ENCODE measurements around the gene MXD4.
"Not testable (repeated sequence)": the region's sequence is repeated elsewhere in the genome, so short reads cannot be mapped to it uniquely, and the experiment has no call there.

MXD4 gene

DNA sequence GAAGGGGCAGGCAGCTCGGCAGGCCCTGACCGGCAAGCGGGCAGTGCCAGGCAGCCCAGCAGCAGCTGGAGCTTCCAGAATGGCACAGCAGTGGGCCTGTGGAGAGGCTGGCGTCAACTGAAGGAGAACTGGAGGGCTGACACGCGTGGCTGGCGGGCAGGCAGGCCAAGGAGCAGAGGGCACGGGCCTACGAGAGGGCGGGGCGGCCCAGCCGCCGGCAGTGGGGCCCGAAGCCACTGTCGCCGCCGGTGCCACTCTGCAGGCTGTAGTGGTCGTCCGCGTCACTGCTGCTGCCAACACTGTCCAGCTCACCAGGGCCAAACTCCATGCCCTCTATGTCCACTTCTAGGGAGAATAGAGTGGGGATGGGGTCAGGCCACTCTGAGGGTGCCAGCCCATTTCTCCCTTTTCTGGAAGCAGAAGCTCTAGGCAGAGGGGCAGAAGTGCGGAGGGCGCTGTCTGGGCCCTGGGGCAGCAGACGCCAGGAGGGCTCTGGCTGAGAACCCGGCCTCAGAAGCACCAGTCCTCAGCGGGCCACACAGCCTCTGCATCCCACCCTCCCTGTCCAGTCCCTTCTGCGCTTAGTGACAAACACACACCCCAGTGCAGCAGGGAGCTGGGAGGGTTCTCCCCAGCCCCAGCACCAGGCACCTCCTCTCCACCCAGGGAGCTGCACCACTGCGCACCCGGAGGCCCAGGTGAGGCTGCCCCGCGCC is 11.4 kb downstream of the MXD4 start:
- DNase-seq (ENCODE audit: low read depth): no peak

DNA sequence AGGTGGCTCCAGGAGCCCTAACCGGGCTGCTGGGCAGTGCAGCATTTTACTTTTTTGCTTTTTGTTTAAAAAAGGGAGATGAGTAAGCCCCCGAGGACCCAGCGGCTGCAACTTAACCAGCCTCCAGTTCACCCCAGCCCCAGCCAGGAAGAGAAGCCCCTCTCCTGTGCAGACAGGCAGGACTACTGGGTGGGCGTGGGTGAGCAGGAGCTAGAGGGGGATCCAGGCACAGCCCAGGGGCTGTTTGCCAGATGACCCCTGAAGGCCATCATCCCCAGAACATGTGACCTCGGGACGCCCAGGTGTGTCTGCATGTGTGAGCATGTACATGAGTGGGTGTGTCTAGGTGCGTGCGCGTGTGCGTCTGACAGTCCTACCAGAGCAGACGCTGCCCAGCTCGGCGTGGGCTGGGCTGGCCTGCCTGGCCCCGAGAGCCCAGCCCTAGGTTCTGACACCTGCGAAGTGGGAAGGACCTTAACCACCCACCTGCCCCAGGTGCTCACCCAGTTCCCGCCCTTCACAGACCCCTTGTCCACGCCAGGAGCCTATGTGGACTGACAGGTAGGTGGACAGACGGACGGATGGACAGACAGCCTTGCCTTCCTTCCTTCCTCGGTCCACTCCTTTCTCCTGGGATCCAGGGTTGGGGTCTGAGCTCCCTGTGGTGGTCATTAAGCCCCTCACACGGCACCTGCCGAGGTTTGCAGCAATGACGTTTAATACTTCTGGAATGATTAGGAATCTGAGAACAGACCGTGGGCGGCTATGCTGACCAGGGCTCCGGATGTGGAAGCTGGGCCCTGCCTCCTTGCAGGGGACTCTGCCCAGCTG is 12.2 kb downstream of the MXD4 start:
- no peak for DNase-seq (ENCODE audit: low read depth)

DNA sequence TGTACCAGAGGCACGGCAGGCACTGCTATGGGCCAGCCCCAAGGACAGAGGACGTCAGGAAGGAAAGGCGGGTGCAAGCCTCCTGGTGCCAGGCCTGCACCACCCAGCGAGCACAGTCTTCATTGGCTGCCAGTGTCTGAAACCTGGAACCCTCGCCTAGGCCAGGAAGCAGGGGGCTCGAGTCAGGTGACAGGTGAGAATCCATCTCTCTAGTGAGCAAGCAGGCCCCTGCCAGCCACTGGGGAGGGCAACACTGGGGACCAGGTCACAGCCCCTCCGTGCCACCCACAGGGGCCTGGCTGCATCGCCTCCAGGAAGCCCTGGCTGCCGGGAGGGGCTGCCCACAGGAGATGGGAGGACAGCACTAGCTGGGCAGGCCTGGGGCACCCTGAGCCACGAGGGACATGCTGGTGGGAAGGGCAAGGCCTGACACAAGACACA is 13.1 kb downstream of the MXD4 start:
- DNase-seq (ENCODE audit: low read depth): no peak

DNA sequence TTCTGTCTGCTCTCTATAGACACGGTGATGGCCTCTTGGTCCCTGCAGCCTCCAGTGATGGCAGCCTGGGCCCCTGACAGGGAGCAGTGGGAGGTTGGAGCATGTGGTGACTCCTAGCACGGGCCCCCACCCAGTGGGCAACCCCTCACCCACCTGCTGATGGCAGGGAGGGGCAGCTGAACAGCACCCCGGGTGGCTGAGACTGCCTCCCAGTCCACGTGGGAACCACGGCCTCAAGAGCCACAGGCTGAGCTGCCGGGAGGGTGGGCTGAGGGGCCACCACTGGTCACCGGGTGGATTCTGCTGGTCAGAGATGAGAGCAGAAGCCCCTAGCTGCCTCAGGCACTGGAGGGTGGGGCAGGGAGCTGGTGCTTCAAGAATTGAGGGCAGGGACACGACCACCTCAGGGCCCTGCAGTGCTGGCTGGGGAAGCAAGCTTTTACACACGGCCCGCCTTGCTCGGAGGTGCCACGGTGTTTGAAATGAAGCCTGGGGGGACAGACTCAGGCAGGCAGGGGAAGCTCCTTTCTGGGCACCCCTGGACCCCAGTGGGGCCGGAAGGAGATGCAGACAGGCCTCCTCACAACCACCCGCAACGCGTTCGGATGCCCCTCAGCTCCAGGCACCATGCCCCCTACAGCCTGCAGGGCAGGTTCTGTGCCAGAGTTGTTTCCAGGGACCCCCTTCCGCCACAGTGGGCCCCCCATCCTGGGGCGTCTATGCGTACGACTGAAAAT is 13.7 kb downstream of the MXD4 start:
- DNase-seq (ENCODE audit: low read depth): no peak

DNA sequence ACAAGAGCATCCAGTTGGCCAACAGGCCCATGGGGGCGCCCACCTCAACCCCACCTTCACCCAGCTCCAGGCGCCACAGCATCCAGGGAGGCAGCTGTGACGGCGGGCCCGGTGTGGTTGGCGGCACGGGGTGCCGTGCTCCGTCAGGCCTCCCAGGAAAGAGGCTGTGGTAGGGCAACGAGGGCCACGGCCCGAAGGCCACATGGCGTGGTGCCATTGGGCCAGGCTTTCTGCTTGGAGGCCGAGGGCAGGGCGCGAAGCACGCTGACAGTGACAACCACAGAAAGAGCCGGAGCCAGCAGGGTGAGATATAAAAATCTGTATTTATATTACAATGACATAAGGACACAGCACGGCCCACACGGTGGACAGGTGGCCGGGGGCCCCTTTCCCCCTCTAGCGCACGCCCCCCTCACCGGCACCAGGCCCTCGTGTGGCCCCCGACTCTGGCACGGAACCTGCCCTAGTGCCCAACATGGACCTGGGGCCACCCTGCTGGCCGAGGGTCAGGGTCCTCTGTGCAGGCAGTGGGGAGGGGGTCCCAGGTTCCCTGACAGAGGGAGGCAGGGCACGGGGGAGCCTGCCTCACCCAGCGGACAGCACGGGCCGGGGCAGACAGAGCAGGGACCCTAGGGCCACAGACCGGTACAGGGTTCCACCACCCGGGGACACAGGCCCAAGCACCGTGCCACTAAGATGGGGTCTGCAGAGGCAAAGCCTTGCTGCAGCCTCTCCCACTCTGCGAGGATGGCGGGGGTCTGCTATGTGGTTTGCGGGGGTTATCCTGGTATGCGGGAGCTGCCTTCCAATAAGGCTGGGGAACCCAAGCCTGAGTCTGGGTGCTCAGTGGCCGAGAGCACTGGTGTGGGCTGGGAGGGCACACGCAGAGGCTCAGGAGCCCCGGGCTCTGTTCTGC is 14.5 kb downstream of the MXD4 start:
- no peak for DNase-seq (ENCODE audit: low read depth)

DNA sequence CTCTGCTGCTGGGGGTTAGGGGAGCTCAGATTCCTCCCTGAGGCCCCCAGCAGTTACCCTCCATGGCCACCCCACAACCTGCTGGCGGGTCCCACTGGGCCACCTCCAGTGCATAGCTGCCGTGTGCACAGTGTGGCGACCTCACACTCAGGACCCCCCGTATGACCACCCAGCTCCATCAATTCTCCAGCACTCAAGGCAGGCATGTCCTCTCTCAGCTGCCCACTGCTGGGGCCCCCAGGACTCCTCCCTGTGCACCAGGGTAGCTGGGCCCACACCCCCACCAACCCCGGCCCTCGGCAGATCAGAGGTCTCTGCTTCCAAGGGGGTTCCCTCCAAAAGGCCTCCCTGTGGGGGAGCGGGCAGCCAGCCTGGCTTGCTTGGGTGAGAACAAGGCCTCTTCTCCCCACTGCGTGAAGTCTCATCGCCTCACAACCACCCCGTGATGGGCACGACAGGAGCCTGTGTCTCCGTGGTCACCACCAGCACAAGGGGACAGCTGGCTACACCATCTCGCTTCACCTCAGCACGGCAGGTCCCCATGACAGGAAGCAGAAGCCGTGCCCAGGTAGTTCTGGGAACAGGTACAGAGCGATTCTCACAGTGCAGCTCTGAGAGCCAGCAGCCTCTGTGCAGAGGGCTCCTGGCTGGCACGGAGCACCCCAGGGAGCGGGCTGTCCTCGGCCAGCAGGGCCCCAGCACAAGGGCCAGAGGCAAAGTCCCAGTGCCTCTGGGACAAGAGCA is 15.4 kb downstream of the MXD4 start:
- no peak for DNase-seq (ENCODE audit: low read depth)

DNA sequence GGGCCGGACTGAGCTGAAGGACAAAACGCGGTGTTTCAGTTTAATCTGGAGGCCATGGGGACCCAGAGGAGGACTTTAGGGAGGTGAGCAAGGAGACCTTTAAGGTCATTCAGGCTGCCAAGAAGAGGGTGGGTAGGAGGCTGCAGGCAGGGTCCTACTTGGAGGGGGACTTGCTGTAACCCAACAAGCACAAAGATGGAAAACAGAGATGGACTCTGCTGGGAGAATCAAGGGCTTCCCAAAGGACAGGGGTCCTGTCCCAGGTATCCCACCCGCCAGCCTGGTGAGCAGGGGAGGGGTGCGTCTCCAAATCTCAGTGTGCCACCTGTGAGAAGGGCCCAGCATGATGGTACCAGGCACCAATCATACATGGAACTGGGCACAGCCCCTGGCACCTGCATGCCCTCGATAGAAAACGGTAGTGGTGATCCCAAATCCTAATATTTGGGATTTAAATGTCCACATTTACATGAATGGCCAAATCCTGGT is 16.1 kb downstream of the MXD4 start:
- DNase-seq (ENCODE audit: low read depth): no peak

DNA sequence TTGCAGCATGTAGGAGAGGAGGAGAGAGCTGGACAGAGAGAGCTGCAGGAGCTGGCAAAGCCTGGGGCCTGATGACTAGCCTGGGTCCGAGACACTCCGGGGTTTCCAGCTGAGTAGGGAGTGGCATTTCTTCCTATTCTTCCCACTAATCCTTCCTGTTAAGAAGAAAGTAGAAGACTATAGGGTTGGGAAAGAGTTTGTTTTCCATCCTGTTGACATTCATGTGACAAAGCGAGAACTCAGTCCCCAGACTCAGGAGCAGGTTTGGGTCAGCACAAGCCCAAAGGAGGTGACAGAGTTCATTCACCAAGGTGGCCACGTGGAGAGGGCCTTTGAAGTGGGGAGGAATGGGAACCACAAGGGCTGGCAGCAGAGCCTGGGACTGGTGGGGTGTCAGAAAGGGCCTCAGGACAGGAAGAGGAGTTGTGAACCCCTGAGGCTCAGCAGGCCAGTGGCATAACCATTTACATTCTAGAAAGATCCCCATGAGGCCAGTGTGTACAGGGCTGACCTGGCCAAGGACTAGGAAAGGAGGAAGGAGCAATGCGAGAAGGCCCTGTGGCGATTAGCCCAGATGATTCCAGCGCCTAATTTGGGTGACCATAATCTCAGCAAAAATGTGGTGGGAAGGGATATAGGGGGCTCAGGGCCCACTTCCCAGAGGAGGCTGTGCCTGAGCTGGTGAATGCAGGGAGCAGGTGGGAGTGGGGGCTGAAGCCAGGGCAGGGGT is 16.7 kb downstream of the MXD4 start:
- DNase-seq (ENCODE audit: low read depth): no peak

DNA sequence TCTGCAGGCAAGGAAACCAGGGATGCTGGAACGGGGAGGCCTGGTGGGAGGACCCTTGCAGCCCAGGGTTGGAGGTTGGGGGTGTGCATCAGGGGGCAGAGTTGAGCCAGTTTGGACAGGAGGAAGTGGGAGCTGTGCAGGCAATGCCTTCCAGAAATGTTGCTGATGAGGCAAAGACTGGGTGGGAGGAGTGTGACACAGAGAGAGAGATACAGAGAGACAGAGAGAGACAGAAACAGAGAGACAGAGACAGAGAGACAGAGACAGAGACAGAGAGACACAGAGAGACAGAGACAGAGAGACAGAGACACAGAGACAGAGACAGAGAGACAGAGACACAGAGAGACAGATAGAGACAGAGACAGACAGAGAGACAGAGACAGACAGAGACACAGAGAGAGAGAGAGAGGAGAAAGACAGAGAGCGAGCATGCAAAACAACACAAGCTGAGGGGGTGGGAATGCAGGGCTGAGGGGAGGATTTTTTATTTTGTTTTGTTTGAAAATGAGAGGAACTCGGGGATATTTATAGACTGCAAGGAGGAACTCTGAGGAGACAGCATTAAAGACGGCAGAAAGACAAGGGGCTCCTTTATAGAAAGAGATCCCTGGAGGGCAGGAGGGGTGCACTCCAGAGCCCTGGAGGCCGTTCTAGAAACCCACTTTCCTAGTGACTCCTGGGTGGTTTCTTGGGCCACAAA is 18.1 kb downstream of the MXD4 start:
- no peak for DNase-seq (ENCODE audit: low read depth)

DNA sequence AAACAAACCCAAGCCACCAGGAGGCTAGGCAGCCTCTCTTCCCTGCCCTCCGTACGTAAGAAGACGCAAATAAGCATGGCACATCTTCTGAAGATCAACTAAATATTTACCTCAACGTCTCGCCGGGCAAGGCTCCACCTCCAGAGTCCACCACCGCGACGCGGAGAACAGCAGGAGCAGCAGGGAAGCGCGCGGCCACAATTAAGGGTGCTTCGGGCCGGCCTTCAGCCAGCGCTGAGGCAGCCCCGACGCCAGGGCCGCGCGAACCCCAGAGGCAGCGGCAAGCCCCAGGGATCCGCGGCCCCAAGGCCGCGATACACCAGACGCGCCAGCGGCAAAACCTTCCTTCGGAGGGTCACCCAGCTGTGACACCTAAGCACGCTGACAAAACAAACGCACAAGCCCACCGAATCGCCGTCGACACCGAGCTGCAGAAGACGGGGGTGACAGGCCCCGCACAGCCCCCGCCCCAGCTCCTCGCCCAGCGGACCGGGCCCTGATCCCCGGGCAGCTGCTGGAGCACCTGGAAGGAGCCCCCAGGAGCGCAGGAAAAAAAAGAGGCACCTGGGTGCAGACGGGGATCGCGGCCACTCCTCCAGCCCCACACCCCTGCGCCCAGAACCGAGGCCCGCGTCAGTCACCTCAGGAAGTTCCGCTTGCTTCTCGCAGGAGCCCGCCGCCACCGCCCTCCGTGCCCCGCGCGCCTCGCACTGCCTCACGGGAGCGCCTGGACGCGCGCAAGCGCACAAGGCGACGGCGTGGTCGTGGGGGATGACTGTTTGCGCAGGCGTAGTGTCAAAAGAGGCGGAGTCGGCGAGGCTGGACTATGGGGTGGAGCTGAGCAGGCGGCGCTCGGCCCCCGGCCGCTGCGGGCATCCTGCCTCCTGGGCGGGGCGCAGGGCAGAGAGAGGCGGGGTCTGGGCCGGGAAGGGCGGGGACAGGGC is 20.2 kb downstream of the MXD4 start, which contains the start of the genes HAUS3 and POLN:
Gene HAUS3, minus strand, starts transcription at position 712 of the 944 bp plus-strand sequence. CDS start 1,175 bp downstream, outside the sequence.
Gene POLN, minus strand, starts transcription at position 712 of the 944 bp plus-strand sequence. CDS start 12,890 bp downstream, outside the sequence.
- peak; percentile 99 for DNase-seq (ENCODE audit: low read depth)

DNA sequence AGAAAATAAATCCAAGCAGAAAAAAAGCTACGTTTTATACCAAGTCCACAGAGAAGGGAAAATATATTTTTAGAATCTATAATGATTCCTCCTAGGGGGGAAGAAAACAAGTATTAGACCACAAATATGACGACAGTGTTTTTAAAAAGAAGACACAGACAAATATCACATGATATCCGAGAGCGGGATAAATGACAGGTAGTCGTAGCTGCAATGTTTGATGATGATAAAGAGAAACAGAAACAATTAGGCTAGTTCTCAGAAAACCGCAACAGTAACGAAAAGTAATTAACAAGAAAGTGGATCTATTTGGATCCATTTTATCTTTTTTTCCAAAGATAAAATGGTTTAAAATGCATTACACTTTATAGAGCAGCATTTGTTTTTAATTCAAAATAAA is 20.9 kb downstream of the MXD4 start:
- DNase-seq (ENCODE audit: low read depth): no peak

DNA sequence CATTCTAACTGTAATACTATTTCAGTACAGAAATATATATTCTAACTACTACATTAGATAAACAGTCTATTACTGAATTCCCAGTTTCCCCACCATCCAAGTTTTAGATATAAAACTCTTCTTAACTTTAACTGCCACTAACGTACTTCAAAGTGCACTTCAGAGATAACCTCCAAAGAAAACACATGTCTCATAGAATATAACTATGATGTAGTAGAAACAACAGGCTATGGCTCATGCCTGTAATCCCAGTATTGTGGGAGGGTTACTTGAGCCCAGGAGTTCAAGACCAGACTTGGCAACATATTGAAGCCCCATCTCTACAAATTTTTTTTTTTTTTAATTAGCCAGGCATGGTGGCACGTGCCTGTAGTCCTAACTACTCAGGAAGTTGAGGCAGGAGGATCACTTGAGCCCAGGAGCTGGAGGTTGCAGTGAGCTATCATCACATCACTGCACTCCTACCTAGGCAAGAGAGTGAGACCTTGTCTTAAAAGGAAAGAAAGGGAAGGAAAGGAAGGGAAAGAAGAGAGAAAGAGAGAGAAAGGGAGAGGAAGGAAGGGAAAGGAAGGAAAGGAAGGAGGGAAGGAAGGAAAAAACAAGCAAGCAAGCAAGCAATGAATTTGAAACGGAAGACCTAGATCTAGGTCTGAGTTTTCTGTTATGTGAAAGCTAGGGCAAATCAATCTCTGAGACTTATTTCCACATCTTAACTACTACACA is 24.8 kb downstream of the MXD4 start:
- DNase-seq (ENCODE audit: low read depth): no peak

DNA sequence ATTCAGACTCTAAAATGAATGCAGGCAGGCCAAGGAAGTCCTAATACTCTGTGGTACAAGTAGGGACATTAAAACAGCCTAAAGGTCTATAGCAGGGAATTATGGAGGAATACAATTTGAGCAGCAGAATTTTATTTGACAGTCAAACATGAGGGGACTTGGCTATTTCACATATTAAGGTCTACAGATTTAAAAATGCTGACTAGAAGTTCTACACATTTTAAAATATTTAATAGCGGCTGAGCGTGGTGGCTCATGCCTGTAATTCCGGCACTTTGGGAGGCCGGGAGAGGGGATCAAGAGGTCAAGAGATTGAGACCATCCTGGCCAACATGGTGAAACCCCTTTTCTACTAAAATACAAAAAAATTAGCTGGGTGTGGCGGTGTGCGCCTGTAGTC is 30.8 kb downstream of the MXD4 start:
- no peak for DNase-seq (ENCODE audit: low read depth)

DNA sequence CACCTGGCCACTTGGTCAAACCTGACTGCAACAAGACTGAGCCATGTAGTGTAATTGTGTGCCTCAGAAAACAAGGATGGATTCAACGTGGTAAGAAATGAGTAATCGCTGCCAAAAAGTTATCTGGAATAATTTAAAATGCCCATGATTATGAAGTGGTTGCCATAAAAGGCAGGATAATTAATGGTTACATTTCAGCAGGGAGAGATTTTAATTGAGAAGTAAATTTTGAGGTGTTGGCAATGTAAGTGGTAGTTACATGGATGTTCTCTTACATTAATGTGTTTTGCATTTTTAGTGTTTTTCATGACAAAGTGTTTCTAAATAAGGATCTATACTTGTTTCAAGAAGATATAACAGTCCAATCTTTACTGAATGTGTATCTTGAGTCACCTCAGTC is 35.6 kb downstream of the MXD4 start:
- no peak for DNase-seq (ENCODE audit: low read depth)

DNA sequence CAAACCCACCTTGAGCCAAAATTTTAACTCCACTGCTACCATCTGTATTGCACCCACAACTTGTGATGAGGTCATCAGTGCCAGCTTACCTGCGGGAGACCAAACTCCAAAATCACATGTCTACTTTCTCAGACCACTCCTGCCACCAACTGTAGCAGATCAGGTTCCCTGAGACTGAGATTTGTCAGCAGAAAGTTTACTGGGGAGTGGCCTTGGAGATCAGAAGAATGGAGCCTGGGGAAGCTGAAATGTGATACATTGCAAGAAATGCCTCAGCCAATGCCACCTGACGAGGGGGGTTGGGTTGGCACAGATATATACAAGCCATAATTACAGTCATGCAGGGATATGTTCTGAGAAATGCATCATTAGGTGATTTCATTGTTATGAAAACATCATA is 39.1 kb downstream of the MXD4 start:
- DNase-seq (ENCODE audit: low read depth): no peak

DNA sequence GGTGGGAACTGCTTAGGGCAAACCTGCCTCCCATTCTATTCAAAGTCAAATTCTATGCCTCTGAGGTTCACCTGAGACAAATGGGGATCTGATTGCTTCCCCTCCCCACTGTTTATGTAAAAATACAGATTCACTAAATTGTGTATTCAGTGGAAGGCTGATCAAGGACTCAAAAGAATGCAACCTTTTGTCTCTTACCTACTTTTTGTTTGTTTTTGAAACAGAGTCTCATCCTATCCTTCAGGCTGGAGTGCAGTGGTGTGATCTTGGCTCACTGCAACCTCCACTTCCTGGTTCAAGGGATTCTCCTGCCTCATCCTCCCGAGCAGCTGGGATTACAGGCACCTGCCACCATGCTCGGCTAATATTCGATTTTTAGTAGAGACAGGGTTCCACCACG is 40.5 kb downstream of the MXD4 start:
- not testable (repeated sequence) for DNase-seq (ENCODE audit: low read depth)

DNA sequence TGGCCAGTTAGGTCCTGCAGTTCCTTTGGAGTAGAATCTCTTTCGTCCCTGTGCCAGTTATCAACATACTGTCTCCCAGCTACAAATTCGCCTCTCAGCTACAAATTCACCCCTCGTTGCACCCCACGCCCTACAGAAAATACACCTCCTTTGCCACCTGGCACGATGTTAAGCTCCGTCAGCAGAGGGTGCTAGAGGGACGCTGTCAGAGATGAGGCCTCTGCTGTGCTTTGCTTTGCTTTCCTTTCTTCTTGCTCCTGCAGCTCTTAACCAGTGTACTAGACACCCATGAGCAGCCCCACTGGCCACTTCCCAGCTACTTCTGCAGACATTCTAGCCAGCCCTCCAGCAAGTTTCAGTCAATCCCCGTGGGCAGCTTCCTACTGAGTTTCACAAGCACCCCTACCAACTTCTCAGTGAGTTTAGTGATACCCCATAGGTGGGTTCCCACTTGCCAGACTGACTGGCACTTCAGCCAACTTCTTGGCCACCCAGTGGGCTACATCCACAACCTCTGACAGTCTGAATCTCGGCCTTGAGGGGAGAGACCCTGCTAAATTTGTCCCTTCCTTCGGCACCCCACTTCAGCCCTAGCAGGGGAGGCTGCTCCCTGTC is 41.8 kb downstream of the MXD4 start:
- peak; percentile 62 for DNase-seq (ENCODE audit: low read depth)
